ENCODE measurements around the gene PSG1. TPM values are rescaled to one million over a fixed set of nuclear protein-coding genes. Genes with fewer than 3 reads are reported as not detected.
"Not testable (repeated sequence)": the region's sequence is repeated elsewhere in the genome, so short reads cannot be mapped to it uniquely, and the experiment has no call there.

Gene PSG1
- total and polyA plus RNA-seq, 4 donors: 0.33 to 0.61 TPM; not detected in 2

GRCh38 chr19:42887876-42888445 lies 8.4 kb upstream of the PSG1 start:
- not testable (repeated sequence) for H3K27ac ChIP-seq (ENCODE audit: low read depth, low read length); H3K27me3 ChIP-seq (ENCODE audit: control insufficient read depth, insufficient read depth, low read length); H3K36me3 ChIP-seq (ENCODE audit: control insufficient read depth, insufficient read depth, low read length); H3K9me3 ChIP-seq (ENCODE audit: control insufficient read depth, insufficient read depth, low read length); H3K4me3 ChIP-seq (ENCODE audit: low read depth, low read length); H3K4me1 ChIP-seq (ENCODE audit: control insufficient read depth, insufficient read depth, low read length); DNase-seq (ENCODE audit: low read depth in 4 of 6, low spot score in 6 of 6)

GRCh38 chr19:42882730-42883129 lies 3.2 kb upstream of the PSG1 start:
- not testable (repeated sequence) for H3K36me3 ChIP-seq (ENCODE audit: control insufficient read depth, insufficient read depth, low read length); H3K4me3 ChIP-seq (ENCODE audit: low read depth, low read length); H3K27me3 ChIP-seq (ENCODE audit: control insufficient read depth, insufficient read depth, low read length); H3K4me1 ChIP-seq (ENCODE audit: control insufficient read depth, insufficient read depth, low read length); DNase-seq (ENCODE audit: low read depth in 4 of 6, low spot score in 6 of 6); H3K27ac ChIP-seq (ENCODE audit: low read depth, low read length); H3K9me3 ChIP-seq (ENCODE audit: control insufficient read depth, insufficient read depth, low read length)
- WGBS (ENCODE audit: insufficient coverage): no CpG with 5 or more reads among the region's 2 CpGs

DNA sequence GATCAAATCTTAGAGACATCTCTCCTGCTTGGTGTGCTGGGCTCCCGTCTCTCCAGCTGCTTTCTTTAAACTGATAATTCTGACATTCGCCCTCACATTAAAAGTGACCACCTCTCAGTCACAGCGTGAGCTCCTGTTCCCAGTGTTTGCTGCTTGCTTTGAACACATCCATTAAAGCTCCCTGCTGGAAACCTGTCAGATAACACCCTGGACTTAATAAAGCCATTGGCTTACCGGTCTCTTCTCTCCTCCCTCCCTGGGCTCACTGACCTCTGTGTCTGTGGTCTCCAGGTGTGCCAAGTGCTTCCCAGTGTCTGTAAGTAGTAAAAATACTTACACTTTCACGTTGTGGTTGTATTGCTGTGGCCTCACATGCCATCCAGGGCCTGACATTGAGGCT lies 2.5 kb upstream of the PSG1 start:
- H3K4me1 ChIP-seq (ENCODE audit: control insufficient read depth, insufficient read depth, low read length); H3K36me3 ChIP-seq (ENCODE audit: control insufficient read depth, insufficient read depth, low read length); H3K27me3 ChIP-seq (ENCODE audit: control insufficient read depth, insufficient read depth, low read length); H3K27ac ChIP-seq (ENCODE audit: low read depth, low read length); H3K4me3 ChIP-seq (ENCODE audit: low read depth, low read length); H3K9me3 ChIP-seq (ENCODE audit: control insufficient read depth, insufficient read depth, low read length); DNase-seq (ENCODE audit: low read depth in 4 of 6, low spot score in 6 of 6): not testable (repeated sequence)
- WGBS (ENCODE audit: insufficient coverage): 67% methylated on average over 3 of the region's 5 CpGs

DNA sequence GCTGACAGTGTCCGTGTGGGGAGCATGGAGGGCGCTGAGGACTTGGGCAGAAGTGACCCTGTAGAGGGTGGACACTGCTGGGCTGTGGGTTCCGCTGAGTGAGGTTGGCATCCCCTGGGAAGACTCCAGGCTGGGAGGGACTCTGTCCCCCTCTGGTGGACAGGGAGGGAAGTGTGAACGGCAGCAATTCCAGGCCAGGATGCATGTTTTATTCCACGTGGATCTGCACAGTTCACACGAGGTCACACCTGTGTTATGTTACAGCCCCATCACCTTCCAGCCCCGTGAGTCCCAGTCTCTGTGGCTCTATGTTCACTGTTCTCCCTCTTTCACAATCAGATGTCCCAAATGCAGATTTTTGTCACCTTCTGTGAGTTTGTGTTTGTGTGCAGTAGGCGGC lies 1.8 kb upstream of the PSG1 start:
- not testable (repeated sequence) for H3K27ac ChIP-seq (ENCODE audit: low read depth, low read length); H3K27me3 ChIP-seq (ENCODE audit: control insufficient read depth, insufficient read depth, low read length); H3K4me1 ChIP-seq (ENCODE audit: control insufficient read depth, insufficient read depth, low read length); H3K36me3 ChIP-seq (ENCODE audit: control insufficient read depth, insufficient read depth, low read length); H3K9me3 ChIP-seq (ENCODE audit: control insufficient read depth, insufficient read depth, low read length); H3K4me3 ChIP-seq (ENCODE audit: low read depth, low read length); DNase-seq (ENCODE audit: low read depth in 4 of 6, low spot score in 6 of 6)
- whole genome bisulfite sequencing (ENCODE audit: insufficient coverage): 68% methylated on average over 6 of the region's 8 CpGs

DNA sequence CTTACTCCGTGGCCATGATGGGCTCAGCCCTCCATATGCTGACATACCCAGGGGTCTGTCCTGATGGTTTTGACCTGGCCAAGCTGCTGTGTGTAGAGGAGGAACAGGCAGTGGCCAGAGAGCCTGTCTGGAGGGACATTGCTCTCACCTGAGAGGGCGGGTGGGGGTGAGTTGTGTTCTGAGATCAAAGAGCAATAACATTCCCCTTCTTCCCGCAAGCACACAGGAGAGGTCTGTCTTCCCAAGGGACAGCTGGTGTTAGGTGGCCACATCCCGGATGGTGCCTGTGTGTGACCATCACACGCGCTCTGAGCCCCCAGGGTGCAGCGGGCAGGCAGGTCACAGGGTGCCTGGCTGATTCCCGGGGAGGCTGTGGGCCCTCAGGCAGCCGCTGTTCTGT lies 1.1 kb upstream of the PSG1 start:
- H3K4me1 ChIP-seq (ENCODE audit: control insufficient read depth, insufficient read depth, low read length); H3K4me3 ChIP-seq (ENCODE audit: low read depth, low read length); H3K27ac ChIP-seq (ENCODE audit: low read depth, low read length); H3K27me3 ChIP-seq (ENCODE audit: control insufficient read depth, insufficient read depth, low read length); H3K36me3 ChIP-seq (ENCODE audit: control insufficient read depth, insufficient read depth, low read length); H3K9me3 ChIP-seq (ENCODE audit: control insufficient read depth, insufficient read depth, low read length); DNase-seq (ENCODE audit: low read depth in 4 of 6, low spot score in 6 of 6): not testable (repeated sequence)
- WGBS (ENCODE audit: insufficient coverage): 94% methylated on average over 4 of the region's 9 CpGs

DNA sequence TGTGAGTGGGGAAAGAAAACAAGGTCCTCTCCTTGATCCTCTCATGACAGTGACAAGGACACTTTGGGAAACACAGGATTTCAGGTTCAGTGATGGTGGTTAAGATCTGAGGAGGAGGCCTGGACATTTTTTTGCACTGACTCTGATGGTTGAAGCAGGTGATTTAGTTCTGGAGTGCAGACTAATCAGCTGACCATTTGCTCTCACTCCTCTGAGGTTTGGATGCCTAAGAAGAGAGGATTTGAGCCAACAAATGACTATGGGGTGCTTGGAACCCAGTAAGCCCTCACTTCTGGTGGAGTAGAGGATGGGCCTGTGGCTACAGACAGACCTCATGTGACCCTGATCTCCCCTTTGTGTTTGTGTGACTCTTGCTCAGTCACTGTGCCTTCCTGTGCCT lies 2.9 kb downstream of the PSG1 start:
- H3K27ac ChIP-seq (ENCODE audit: low read depth, low read length); H3K27me3 ChIP-seq (ENCODE audit: control insufficient read depth, insufficient read depth, low read length); DNase-seq (ENCODE audit: low read depth in 4 of 6, low spot score in 6 of 6); H3K4me1 ChIP-seq (ENCODE audit: control insufficient read depth, insufficient read depth, low read length); H3K9me3 ChIP-seq (ENCODE audit: control insufficient read depth, insufficient read depth, low read length); H3K36me3 ChIP-seq (ENCODE audit: control insufficient read depth, insufficient read depth, low read length); H3K4me3 ChIP-seq (ENCODE audit: low read depth, low read length): not testable (repeated sequence)

DNA sequence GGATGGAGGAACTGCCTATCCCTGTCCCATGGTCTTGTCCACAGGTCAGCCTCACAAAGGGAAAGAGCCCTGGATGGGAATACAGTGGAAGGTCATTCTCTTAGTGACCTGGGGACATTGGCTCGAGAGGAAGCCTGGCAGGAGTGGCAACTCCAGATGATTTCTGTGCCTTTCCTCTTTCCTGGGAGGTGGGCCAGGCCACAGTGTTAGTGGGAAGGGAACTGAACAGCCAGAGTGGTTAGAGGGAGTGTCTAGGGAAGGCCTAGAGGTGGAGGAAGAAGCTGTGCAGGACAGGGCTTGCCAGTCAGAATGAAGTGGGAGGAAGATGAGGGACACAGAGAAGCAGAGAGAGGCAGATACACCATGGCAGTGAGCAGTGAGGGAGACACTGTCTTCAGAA lies 3.6 kb downstream of the PSG1 start:
- H3K27ac ChIP-seq (ENCODE audit: low read depth, low read length); H3K27me3 ChIP-seq (ENCODE audit: control insufficient read depth, insufficient read depth, low read length); H3K4me3 ChIP-seq (ENCODE audit: low read depth, low read length); H3K4me1 ChIP-seq (ENCODE audit: control insufficient read depth, insufficient read depth, low read length); H3K36me3 ChIP-seq (ENCODE audit: control insufficient read depth, insufficient read depth, low read length); H3K9me3 ChIP-seq (ENCODE audit: control insufficient read depth, insufficient read depth, low read length); DNase-seq (ENCODE audit: low read depth in 4 of 6, low spot score in 6 of 6): not testable (repeated sequence)
- 46% methylated on average over 1 of the region's 1 CpG for WGBS (ENCODE audit: insufficient coverage)

DNA sequence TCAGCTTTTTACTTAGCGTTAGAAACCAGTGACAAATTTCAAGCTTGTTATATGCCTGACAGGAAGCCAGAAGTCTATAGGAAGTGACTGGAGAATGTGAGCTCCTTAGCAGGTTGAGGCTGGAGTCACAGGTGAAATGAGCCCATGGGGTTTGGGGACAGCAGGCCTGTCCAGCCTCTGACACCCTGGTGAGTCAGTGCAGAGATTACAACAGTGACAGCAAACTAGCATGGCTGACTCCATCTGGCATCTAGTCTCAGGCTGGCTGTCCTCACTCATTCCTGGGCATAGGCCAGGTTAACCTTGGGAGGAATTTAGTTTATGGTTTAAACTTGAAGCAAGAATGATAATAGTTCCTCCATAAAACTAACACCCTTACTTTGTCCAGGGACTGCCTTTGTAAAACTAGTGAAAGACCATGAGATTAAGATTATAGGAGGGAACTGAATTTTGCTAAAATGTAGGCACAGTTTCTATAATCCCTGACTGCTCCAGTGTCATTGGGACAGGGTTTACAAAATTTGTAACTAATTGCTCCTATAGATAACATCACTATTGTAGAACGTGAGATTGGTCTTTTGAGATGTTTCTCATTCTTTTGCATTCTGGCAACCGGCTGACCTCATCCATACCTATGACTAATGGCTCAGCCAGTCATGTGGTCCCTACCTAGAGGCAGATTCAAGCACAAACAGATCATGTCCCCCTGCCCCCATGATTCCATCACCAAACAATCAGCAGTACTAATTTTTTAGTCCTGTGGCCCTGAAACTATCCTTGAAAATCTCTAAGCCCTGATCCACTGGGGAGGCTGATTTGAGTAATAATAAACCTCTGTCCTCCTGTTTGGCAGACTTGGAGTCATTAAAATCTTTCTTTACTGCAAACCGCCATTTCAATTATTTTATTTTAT lies 4.4 kb downstream of the PSG1 start:
- not testable (repeated sequence) for H3K36me3 ChIP-seq (ENCODE audit: control insufficient read depth, insufficient read depth, low read length); DNase-seq (ENCODE audit: low read depth in 4 of 6, low spot score in 6 of 6); H3K4me1 ChIP-seq (ENCODE audit: control insufficient read depth, insufficient read depth, low read length); H3K27me3 ChIP-seq (ENCODE audit: control insufficient read depth, insufficient read depth, low read length); H3K4me3 ChIP-seq (ENCODE audit: low read depth, low read length); H3K9me3 ChIP-seq (ENCODE audit: control insufficient read depth, insufficient read depth, low read length); H3K27ac ChIP-seq (ENCODE audit: low read depth, low read length)
- 100% methylated on average over 1 of the region's 4 CpGs for WGBS (ENCODE audit: insufficient coverage)

GRCh38 chr19:42874136-42874535 lies 5.4 kb downstream of the PSG1 start:
- H3K36me3 ChIP-seq (ENCODE audit: control insufficient read depth, insufficient read depth, low read length); H3K27me3 ChIP-seq (ENCODE audit: control insufficient read depth, insufficient read depth, low read length); H3K4me3 ChIP-seq (ENCODE audit: low read depth, low read length); H3K4me1 ChIP-seq (ENCODE audit: control insufficient read depth, insufficient read depth, low read length); H3K9me3 ChIP-seq (ENCODE audit: control insufficient read depth, insufficient read depth, low read length); H3K27ac ChIP-seq (ENCODE audit: low read depth, low read length); DNase-seq (ENCODE audit: low read depth in 4 of 6, low spot score in 6 of 6): not testable (repeated sequence)
- 95% methylated on average over 3 of the region's 3 CpGs for WGBS (ENCODE audit: insufficient coverage)

- Histone ChIP-seq H3K4me1 (ENCODE audit: control insufficient read depth, insufficient read depth, low read length) (no peaks in the 10 kb centered on the region), H3K27me3 (ENCODE audit: control insufficient read depth, insufficient read depth, low read length) (no peaks in the 10 kb centered on the region), H3K27ac (ENCODE audit: low read depth, low read length) (no peak overlapping the region), H3K4me3 (ENCODE audit: low read depth, low read length) (no peak overlapping the region), H3K36me3 (ENCODE audit: control insufficient read depth, insufficient read depth, low read length) (no peaks in the 10 kb centered on the region), H3K9me3 (ENCODE audit: control insufficient read depth, insufficient read depth, low read length) (no peaks in the 10 kb centered on the region)
- WGBS (ENCODE audit: insufficient coverage): 23% methylated on average over 1 of the region's 3 CpGs
- DNase-seq (ENCODE audit: low read depth in 4 of 6, low spot score in 6 of 6): no peak
Measured at GRCh38 chr19:42872608-42873007, 6.9 kb downstream of the PSG1 start.

All from spinal cord (tissue), 10 donors.